ENCODE measurements around the gene KCNK15. TPM values are rescaled to one million over a fixed set of nuclear protein-coding genes. Genes with fewer than 3 reads are reported as not detected.

Gene KCNK15
- total and polyA plus RNA-seq, 8 donors: 0.09 to 3.1 (median 1.8) TPM; not detected in 5

- Histone ChIP-seq H3K9me3 (no peaks in the 10 kb centered on the region), H3K4me1 (peaks cover 20 to 25% of the 10 kb centered on the region in 2 donors), H3K4me3 (peak overlapping the region; percentile 35 to 39), H3K27me3 (peaks cover 0 to 49% of the 10 kb centered on the region in 2 donors), H3K27ac (no peak overlapping the region), H3K36me3 (no peaks in the 10 kb centered on the region)
- DNase-seq (peak in 1 of 4 donors; percentile 36), ATAC-seq (peak; percentile 16)
- intact Hi-C loops (cut with DNase I): no loop called here
- no peak for TF ChIP-seq CTCF (IDR thresholded peaks at IDR 0.05)
Observed at GRCh38 chr20:44746367-44747165, 901 bp downstream of the KCNK15 start.

GRCh38 chr20:44747166-44748004 is 1.7 kb downstream of the KCNK15 start:
- DNase-seq (peak in 3 of 4 donors; percentile 72 to 87 (median 72)), ATAC-seq (peak; percentile 89)
- Histone ChIP-seq H3K27ac (no peak overlapping the region), H3K36me3 (no peaks in the 10 kb centered on the region), H3K4me1 (peaks cover 20 to 25% of the 10 kb centered on the region in 2 donors), H3K9me3 (no peaks in the 10 kb centered on the region), H3K27me3 (peaks cover 0 to 56% of the 10 kb centered on the region in 2 donors), H3K4me3 (no peak overlapping the region)
- intact Hi-C loops (cut with DNase I): no loop called here
- TF ChIP-seq CTCF (IDR thresholded peaks at IDR 0.05): peak; percentile 44 to 64

GRCh38 chr20:44748005-44748370 is 2.3 kb downstream of the KCNK15 start:
- no peak for ATAC-seq
- TF ChIP-seq CTCF (IDR thresholded peaks at IDR 0.05): no peak
- Histone ChIP-seq H3K4me1 (peaks cover 20 to 25% of the 10 kb centered on the region in 2 donors), H3K27me3 (peaks cover 0 to 56% of the 10 kb centered on the region in 2 donors), H3K9me3 (no peaks in the 10 kb centered on the region), H3K4me3 (no peak overlapping the region), H3K36me3 (no peaks in the 10 kb centered on the region), H3K27ac (no peak overlapping the region)
- DNase-seq: peak in 1 of 4 donors; percentile 41
- intact Hi-C loops (cut with DNase I): no loop called here

GRCh38 chr20:44750081-44750805 is 4.6 kb downstream of the KCNK15 start:
- intact Hi-C loops (cut with DNase I): loop anchor here in 1 of 2 donors (5.0 kb wide), 1 partner anchor 117 kb away; no protein-coding TSS in a partner anchor
- Histone ChIP-seq H3K27me3 (peaks cover 0 to 49% of the 10 kb centered on the region in 2 donors), H3K9me3 (no peaks in the 10 kb centered on the region), H3K4me1 (peaks cover 20 to 25% of the 10 kb centered on the region in 2 donors), H3K4me3 (no peak overlapping the region), H3K36me3 (no peaks in the 10 kb centered on the region), H3K27ac (no peak overlapping the region)
- DNase-seq (no peak), ATAC-seq (no peak)
- TF ChIP-seq CTCF (IDR thresholded peaks at IDR 0.05): peak; percentile 24 to 35

Data from left lung (tissue), 10 donors.